KG1 (cell line): ENCODE measurements around the gene SHROOM2.

Source experiments
- DNase-seq: peaks from one replicate; lab custom pipeline; 2025; lab: John Stamatoyannopoulos, UW

Gene SHROOM2

DNA sequence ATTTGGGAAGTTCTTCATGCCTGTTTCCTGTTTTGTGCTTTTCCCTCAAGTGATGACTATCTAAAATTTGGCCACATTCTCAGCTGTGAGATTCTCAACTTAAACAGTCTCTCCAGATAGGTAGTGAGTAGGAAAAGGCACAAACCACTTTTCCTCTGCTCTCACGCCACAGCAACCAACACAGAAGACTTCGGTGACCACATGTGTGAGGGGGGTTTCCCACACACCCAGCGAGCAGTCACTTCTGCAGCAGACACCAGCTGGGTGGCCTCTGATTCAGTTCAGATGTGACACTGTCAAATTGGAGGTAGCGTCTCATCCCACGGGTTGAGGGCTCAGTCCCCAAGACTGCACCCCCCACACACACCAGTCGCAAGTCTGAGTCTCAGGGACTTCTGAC lies 155.9 kb downstream of the SHROOM2 start:
- DNase-seq: peak; percentile 33

- DNase-seq: no peak
Observed at GRCh38 chrX:9943420-9943819, 157.2 kb downstream of the SHROOM2 start.

GRCh38 chrX:9947131-9947794 lies 161.0 kb downstream of the SHROOM2 start:
- DNase-seq: no peak

DNA sequence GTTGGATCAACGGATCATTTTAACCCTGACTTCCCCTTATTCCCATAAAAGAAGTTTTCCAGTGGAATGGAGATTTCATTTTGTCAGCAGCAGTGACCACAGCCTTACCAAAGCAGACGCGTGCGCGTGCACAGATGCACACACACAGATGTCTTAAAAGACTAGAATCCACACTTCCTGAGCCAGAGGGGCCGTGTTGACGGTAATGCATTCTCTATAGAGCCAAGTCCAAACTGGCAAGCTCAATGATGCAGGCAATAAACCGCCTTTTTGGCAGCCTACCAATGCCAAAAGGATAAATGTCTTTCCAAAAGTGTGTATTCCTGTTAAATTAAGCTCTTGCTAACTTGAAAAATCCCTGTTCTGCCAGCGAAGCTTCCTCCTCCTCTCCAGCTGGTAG lies 162.2 kb downstream of the SHROOM2 start:
- no peak for DNase-seq

DNA sequence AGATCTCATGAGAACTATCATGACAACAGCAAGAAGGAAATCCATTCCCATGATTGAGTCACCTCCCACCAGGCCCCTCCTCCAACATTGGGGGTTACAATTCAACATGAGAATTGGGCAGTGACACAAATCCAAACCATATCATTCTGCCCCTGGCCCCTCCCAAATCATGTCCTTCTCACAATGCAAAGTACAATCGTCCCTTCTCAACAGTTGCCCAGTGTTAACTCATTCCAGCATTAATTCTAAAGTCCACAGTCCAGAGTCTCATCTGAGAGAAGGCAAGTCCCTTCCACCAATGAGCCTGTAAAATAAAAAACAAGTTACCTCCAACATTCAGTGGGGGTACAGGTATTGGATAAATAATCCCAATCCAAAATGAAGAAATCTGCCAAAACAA lies 166.1 kb downstream of the SHROOM2 start:
- no peak for DNase-seq

DNA sequence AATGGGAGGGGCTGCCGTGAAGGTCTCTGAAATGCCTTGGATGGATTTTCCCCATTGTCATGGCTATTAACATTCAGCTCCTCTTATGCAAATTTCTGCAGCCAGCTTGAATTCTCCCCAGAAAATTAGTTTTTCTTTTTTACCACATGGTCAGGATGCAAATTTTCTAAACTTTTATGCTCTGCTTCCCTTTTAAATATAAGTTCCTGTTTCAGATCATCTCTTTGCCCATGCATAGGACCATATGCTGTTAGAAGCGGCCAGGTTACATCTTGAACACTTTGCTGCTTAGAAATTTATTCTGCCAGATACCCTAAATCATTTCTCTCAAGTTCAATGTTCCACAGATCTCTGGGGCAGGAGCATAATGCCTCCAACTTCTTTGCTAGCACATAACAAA lies 167.2 kb downstream of the SHROOM2 start:
- no peak for DNase-seq

DNA sequence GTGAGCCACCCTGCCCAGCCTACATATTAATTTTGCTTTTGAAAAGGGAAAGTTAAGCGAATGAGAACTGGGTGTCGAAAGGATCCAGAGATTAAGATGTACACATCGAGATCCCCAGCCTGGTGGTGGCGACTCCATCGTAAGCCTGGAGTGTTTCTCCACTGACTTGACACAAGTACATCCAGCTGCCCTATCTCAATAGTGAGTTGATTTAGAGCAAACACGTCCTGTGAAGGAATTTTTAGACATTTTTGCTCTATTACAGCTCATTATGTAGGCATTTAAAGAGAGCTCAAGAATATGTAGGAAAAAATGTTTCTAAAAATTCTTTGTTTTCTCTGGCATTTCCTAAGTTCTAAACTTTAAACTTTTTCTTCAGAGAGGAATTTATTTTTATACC lies 169.3 kb downstream of the SHROOM2 start:
- DNase-seq: no peak

DNA sequence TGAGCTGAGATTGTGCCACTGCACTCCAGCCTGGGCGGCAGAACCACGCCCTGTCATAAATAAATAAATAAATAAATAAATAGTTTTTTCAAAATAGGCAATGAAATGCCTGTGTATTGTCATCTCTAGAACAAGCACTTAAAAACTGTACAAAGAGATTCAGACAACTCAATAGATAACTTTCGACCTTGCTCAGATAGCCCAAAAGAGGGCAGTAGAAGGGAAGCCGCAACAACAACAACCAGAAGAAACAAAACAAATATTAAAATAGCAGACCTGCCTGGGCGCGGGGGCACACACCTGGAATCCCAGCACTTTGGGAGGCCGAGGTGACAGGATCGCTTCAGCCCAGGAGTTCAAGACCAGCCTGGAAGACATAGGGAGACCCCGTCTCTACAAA lies 171.5 kb downstream of the SHROOM2 start:
- DNase-seq: no peak

DNA sequence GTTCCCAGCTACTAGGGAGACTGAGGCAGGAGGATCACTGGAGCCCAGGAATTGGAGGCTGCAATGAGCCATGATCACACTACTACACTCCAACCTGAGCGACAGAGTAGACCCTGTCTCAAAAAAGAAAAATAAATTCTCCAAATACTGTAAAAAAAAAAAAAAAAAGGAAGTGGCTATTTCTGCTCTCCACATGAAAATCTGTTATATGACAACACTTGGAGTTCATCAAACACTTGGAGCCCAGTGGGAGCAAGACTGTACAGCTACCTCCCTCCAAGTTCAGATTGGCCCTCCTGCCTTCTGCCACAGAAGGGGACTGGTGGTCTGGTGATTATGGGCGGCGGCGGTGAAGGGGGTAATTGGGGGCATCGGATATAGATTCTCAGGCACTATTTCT lies 172.0 kb downstream of the SHROOM2 start:
- no peak for DNase-seq

GRCh38 chrX:9961750-9962149 lies 175.5 kb downstream of the SHROOM2 start:
- no peak for DNase-seq

GRCh38 chrX:9966775-9967408 lies 180.7 kb downstream of the SHROOM2 start, which contains the start of gene CLDN34:
TSS of gene CLDN34 (plus strand) at chrX:9967358. CDS start at chrX:9967358, 0 bp downstream.
- no peak for DNase-seq

GRCh38 chrX:9977635-9978034 lies 191.4 kb downstream of the SHROOM2 start:
- no peak for DNase-seq

GRCh38 chrX:9980401-9980800 lies 194.2 kb downstream of the SHROOM2 start:
- no peak for DNase-seq

- peak; percentile 2 for DNase-seq
Observed at GRCh38 chrX:9980927-9981326, 194.7 kb downstream of the SHROOM2 start.

DNA sequence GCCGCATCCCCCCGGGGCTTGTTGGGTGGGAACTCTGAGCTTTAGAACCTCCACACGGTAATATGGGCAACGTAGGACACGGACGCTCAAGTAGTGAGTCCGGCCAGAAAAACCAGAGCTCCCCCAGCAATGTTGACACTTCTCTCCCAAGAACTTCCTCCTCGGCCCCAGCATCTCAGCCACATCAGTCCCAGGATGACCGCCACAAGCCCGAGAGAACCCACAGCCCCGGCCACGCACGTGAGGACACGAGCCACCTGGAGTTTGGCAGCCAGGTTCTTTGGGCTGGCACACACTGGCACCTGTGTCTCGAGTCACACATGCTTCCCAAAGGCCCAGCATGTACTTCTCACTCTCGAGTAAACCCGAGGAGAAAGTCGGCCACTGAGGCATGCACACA lies 197.2 kb downstream of the SHROOM2 start:
- no peak for DNase-seq

DNA sequence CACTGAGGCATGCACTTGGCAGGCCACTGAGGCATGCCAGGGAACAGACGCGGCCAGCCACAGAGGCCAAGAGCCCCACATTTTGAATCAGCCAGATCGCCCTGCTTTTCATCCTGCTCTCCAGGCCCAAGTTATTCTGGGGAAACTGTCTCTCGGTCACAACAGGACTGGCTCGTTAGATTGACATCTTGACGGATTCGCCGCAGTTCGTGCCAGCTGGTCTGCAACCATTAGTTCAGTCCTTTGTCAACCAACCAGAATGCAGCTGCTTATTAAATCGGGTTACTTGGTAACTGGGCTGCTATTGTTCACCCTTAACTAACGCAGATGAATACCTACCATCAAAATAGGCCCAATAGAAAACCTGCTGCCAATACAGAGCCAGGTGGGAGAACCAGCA lies 197.6 kb downstream of the SHROOM2 start:
- DNase-seq: no peak

DNA sequence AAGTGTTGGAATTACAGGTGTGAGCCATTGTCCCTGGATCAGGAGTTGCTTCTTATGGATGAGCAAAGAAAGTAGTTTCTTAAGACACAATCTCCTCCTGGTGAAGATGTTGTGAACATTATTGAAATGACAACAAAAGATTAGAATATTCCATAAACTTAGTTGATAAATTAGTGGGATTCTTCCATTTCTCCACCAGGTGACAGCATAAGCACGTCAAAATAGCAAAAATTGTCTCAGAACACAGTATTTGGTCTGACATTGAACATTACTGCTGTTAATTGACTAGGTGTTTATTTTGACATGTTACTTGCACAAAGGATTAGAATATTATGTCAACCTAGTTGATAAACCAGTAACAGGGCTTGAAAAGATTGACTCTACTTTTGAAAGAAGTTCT lies 202.5 kb downstream of the SHROOM2 start:
- DNase-seq: no peak

- no peak for DNase-seq
Observed at GRCh38 chrX:9992061-9992460, 205.8 kb downstream of the SHROOM2 start.

- no peak for DNase-seq
Observed at GRCh38 chrX:9992724-9993123, 206.5 kb downstream of the SHROOM2 start.

DNA sequence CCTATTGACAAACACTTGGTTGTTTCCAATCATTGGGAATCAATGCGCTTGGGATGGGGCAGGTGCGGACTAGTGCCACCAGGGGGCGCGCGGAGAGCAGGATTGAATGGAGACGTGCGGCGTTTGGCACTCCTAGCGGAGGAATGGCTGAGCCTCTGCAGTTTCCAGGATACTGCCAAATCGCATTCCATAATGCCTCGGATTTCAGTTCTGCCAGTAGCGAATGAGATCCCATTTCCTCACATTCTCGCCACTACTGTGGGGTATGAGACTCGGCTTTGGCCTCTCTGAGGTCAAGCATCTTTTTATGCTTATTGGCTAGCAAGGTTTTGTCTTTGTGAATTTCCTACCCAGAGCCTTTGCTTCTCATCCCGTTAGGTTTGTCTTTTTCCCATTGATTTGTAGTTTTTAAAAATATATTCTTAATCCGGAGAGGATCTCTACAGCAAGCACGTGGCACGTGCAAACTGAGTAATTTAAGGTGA lies 209.7 kb downstream of the SHROOM2 start:
- DNase-seq: peak; percentile 9

DNA sequence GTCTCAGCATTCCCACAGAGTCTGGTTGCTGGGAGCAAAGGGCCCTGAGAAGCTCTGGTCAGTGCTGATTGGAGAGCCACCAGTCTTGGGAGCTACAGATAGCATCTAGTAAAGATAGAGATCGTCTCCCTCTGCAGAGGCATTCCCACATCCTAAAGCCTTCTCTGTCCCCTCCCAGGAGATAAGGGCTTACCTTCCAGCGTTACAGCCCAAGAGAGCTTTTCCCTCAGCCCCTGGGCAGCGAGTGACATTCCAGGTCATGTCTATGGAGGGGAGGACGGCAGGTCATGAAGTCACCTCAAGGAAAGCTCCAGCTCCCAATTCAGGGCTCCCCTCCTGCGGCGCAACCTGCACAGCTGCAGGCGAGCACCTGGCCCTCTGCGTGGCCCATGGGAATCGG lies 210.8 kb downstream of the SHROOM2 start:
- no peak for DNase-seq

DNA sequence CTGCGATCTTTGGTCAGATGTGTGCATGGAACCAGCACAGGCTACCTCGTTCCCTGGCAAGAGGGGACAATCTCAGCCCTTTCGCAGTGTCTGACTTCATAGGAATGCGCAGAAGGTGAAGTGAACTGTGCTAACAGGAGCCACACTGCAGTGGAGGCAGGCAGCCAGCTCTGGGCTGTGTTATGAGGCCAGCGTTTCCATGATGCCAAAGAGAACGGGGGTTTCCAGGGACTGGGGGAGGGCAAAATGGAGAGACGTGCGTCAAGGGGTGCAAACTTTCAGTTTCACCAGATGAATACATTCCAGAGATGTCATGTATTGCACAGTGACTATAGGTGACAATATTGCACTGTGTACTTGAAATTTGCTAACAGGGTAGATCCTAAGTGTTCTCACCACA lies 211.3 kb downstream of the SHROOM2 start:
- no peak for DNase-seq
